CD4-positive, alpha-beta T cell treated with Interleukin-4 for 1 hour (primary cell): ENCODE measurements around the gene PLCB1.

ENCODE experiments used
- DNase-seq, 2 donors: peaks; one replicate each; pipeline ENCODE4 v3.0.0-alpha.2; 2020 to 2022

The PLCB1 gene

DNA sequence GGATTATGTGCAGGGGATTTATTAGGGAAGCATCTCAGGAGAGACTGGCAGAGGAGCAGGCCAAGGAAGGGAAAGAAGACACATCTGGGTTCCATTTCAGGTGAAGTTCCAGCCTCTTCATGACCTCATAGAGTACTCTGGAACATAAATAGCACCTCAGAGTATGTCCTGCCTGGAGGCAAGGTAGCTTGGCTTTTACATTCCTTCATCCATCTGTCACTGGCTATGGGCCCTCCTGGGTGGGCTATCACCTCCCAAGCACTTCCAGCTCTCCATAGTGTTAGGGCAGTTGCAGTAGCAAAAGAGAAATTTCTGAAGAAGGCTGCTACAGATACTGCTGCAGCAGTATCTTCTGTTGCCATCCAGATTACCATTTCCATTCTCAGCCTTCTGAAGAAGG is 116.0 kb downstream of the PLCB1 start:
- DNase-seq, result no peak

DNA sequence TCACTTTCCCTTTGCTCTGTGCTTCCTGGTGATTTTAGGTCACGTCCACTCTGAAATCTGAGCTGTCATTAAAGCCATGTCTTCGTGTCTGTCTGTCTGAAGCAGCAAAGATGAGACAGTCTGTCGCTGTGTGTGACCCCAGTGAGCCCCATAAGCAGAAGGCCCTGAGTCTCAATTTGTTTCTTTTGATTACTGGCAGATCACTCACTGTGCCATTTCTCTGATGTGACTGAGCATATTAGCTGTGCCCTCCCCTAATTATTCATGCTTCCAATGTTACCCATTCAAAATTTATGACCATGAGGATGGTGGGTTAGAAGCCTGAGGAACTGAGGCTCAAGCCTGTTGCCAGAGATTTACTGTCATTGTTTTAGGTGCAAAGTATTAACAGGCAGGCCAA is 117.6 kb downstream of the PLCB1 start:
- no peak for DNase-seq

DNA sequence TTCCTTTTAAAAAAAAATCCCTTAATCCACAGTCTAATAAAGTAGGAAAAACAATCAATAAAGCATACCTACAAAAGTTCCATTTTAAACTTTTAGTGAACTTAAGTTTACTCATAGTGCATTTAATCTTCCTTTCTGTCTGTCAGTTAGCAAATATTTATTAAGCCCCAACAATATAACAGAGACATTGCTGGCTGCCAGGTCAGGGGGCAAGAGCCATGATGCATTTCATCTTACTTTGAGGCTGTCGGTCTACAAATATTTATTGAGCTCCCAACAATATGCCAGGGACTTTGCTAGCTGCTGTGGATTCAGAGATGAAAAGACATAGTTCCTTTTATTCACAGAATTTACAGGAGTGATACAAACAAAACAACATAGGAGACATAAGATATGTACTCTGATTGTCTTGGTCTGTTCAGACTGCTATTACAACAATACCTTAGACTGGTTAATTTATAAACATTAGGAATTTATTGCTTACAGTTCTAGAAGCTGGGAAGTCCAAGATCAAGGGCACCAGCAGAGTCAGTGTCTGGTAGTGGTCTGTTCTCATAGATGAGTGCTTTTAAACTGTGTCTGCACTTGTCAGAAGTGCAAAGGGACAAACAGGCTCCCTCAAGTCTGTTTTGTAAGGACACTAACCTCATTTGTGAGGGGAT is 118.6 kb downstream of the PLCB1 start:
- no peak for DNase-seq

DNA sequence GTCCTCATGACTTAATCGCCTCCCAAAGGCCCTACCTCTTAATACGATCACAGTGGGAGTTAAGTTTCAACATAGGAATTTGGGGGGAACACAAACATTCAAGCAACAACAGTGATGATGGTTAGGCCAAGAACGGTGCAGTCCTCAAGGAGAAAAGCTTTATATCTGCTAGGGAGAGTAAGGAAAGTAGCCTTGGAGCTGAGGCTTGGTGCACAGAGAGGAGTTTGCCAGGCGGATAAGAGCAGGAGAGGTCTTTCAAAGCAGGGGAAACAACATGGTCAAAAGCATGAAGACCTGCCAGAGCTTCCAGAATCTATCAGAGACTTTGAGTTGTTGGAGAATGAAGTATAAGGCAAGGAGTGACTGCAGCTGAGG is 119.1 kb downstream of the PLCB1 start:
- DNase-seq, result no peak

DNA sequence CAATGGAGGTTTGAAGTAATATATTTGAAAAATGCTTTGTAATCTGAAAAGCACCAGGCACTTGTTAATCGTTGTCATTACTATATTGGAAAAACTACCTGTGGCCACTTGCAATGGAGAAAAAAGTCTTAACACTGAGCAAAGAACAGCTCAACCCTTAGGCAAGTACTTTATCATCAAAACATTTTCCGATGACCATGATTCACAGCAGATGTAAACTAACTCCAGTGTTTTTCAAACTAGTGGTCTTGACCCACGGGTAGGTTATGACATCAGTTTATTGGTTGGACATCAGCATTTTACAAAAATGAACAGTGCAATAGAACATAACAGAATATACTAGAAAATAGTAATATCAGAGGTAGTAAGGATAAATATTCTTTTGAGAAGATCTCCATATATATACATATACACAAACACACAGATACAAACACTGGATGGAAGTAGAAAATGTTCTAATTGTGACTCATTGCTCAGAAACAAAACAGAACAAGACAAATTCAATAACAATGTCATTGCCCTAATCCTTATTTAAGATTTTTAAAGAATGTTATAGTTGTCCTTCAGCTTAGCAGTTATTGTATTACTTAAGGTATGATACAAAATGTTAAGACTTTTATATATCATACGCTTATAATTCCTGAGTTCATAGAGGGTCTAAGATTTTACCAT is 123.0 kb downstream of the PLCB1 start:
- no peak for DNase-seq

DNA sequence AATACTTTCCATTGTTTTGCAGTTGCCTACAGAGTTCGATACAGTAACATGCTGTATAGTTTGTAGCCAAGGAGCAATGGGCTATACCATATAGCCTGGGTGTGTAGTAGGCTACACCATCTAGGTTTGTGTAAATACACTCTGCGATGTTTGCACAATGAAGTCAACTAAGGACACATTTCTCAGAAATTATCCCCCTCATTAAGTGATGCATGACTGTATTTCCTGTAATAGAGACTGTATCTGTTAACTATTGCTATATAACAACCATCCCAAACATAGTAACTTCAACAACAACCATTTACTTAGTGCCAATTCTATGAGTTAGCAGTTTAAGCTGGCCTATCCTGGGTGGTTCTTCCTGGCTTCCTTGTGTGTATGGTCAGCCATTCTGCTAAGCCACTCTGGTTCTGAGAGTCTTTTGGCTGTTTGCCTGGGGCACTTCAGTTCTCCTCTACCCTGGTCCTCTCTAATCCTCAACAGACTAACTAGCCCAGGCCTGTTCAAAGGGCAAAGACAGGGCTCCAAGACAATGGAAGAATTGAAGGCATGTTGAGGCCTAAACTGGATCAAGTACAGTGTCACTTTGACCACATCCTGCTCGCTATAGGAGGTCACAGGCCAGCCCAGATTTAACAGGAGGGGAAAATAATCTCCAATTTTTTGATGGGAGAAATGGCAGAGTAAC is 124.0 kb downstream of the PLCB1 start:
- DNase-seq, result no peak

DNA sequence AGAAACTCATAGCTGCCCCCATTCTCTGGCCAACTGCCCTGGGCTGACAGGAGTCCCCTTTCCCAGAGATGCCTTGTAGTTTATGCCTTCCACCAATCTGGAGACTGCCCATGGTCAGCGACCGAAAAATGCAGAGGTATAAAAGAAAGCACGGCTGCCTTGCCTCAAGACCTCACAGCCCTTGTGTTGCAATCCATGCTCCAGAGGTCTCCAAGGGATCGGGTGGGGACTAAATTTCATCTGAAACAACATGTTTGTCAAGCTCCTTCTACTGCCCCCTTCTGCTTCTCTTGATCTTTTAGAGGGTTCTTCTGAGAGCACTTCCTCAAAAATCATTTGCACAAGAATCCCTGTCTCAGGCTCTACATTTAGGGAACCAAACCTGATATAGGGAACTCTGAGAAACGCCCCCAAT is 128.8 kb downstream of the PLCB1 start:
- DNase-seq, result no peak

DNA sequence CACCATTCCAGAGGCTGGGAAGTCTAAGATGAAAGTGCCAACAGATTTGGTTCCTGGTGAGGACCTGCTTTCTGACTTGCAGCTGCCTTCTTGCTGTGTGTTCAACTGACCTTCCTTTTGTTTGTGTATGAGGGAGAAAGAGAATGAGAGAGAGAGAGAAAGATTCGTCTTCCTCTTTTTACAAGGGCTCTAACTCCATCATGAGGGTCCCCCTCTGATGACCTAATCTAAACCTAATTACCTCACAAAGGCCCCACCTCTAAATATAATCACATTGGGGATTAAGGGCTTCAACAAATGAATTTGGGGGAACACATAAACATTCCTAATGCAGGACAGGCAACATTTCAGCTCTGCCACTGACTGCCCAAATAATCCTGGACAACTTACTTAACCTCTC is 130.7 kb downstream of the PLCB1 start:
- DNase-seq, result no peak

DNA sequence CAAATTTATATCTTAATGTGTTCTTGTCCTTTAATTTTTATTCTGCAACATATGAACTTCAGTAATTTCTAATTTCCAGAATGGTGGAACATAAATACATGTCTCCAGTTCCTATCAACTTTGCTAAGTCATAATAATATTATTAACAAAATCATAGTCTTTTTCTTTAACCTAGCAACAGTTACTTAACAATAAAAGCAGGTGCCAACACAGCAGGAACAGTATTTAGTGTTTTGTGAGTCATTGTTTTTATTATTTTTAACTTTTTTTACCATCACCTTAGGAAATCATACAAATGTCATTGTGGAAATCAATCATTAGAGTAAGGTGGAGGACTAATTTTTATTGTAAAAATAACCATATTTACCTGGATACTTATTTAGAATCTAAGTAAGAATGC is 133.5 kb downstream of the PLCB1 start:
- DNase-seq, result no peak

DNA sequence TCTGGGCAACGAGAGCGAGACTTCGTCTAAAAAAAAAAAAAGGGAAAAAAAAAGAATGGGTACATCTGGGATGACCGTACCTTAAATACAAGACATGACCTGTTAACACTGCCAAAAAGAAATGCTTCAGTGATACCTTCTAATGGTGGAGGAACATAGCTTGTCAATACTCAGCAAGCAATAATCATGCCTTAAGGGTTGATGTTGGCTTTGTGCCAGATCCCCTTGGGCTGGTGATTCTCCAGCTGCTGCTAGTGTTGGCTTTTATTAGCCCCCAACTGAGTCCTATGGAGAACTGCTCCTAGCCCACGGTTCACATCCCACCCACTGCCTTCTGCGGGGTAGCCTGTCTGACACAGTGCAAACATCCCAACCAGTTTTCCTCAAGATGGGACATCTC is 134.9 kb downstream of the PLCB1 start:
- DNase-seq, result no peak

DNA sequence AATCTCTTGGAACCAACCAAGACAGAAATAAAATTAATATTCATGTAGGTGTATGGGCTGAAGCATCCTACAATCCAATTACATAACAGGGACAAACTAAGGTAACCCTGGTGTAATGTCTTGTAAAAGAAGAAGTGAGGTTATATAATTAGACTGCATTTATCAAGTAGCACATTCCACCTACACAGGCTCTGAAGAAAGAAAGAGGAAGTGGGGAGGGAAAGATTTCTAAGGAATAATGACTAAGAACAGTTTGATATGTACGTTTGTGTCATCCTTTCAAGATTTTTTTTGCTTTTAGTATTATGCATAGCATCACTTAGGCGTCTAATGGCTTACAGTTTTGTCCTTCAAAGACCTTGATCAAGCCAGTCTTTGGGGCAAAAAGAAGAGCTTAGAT is 139.7 kb downstream of the PLCB1 start:
- peak in 1 of 2 donors; percentile 3 for DNase-seq

DNA sequence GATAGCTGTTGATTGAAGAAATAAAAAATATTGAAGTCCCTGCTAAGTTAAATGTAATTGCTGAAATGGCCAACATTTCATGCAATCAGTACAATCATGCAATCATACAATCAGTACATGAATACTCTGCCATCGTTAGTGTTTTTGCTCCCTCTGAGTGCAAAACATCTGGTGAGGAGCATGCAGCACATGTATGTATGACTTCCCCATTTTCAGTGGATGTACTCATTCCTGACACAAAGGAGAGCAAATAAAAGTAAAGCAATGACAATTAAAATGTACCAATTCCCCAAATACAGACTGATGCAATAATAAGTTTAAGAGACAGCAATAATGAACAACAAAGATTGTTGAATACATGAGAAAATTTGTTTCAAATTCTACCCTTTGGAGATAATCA is 140.7 kb downstream of the PLCB1 start:
- no peak for DNase-seq

DNA sequence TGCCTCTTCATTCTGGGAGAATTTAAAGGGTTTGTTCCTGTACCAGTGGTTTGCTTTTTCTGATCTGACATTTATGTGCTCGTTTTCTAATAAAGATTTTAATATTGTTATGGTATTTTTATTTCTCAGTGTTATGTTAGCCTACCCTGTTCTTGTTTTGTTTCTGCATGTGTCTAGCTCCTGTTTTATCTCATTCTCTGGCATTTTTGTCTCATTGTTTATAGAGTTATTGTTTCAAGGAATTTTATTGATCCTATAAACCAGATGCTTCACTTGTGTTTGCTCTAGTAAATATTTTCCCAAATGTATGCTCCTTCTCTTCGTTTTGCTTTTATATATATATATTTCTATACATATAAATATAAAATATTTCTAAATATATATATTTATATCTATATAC is 152.8 kb downstream of the PLCB1 start:
- no peak for DNase-seq

DNA sequence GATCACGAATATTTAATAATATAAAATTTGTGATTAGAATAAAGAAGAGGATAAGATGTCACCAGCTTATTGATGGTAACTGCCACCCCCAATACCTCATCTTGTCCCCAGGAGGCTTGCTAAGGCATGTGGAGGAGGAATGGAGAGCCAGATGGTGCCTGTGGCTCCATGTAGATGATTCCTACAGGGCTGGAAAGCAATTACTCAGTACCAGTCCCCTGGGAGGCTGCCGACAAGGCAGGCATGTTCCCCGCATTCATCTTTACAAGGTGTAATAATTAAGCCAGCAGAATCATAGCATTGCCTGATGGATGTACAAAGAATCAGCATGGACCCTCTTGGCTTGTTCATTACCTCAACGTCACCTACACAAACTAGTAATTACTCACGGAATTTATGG is 155.3 kb downstream of the PLCB1 start:
- no peak for DNase-seq

DNA sequence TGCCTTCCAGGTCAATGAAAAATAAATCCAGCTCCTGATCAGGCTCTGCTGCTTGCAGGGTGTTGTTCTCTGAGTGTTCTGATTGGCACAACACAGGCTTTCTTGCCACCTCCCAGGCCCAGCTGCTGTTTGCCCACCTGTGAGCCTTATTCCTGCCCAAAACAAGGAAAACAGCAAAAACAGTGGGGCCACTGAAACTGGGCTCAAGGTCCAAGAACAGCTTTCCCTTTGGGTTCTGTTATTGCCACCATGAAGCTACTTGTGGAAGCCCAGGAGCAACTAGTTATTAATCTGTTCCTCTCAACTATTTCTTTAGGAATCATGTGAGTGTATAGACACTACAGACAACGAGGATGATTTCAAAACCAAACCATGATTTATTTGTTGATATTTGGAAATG is 159.1 kb downstream of the PLCB1 start:
- DNase-seq, result no peak

DNA sequence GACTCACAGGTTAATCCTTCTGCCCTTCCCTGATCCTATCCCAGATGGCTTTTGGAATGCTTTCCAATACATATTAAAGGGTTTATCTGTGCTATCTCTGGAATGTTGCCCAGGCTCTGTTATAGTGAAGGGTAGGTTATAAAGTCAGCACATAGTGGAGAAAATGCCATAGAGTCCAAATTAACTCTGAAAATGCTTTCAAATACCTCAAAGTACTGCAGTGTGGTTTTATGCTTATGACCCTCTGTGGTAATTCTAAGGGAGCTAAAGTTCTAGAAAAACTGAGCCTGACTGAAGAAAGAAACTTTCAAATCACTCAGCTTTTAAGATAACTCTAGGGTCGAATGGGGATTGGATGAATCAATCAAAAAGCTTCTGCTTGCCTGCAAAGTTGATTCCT is 159.8 kb downstream of the PLCB1 start:
- no peak for DNase-seq

DNA sequence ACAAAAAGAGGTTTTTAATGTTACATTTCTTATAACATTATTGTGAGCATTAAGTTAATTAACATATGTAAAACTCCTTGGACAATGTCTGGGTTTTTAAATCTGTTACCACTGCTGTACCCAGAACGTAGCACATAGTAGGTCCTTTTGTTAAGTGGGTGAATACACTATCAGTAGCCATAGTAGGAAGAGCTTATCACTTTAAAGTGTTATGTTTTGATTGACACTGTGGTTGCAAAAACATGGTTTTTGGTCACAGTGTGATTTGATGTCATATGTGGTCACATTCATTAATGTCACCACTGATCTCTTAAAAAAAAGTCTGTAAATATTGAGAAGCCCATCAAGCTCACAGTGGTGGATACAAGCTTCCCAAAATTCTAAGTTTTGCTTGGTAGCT is 160.7 kb downstream of the PLCB1 start:
- no peak for DNase-seq

DNA sequence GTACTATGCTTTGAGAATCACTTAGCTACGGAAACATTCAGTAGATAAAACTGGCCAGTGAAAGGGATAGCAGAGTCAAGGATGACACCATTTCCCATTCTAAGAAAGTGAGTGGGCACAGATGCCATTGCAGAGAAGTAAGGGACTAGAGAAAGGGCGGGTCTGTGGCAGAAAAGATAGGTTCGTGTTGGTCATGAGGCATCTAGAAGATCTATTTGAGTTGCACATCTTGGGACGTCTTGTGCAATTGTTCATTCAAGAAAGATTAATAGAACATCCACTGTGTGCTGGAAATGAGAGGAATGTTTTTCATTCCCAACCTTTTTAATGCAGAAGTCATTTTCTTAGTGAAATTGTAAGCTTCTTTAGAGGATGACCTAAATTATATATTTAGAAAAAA is 161.7 kb downstream of the PLCB1 start:
- DNase-seq, result no peak

DNA sequence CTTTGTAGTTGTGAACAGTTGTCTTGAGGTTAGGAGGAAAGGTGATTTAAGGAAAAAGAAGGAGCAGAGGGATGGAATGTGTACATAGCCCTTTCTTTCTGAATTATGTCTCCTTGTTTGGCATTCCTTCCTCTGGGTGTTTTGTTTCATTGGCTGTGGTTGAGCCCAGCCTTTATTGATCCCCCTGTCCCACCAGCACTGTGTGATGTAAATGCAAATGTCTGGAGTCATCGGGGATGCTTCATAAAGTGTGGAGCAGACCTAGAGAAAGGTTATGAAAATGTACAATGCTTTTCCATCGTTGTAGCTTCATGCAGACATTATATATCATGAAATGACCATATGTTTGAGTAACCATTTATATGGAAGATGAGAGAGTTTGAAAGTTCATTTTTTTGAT is 164.5 kb downstream of the PLCB1 start:
- no peak for DNase-seq

DNA sequence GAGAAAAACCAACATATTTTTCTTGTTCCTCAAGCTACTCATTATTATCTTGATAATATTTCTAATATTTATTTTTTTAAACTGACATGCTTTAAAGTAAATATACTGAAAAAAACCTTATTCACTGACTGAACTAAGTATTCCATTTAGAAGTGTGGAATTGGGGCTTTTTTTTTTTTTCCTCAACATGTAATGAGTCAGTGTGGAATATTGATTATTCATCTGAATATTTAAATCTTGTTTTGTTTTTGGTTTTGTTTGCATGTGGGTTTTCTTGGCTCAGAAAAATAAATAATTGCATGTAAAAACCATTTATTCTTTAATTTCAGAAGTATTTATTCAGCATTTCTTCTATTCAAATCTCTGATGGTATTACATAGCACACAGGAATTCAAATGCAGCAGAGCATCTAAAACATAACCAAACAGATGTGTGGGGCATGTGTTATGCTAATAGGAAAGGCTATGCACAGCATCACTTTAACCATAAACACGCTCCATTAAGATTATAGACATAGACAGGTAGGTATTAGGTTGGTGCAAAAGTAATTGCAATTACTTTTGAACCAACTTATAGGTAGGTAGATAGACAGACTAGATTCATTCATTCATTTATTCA is 166.5 kb downstream of the PLCB1 start:
- DNase-seq, result no peak

DNA sequence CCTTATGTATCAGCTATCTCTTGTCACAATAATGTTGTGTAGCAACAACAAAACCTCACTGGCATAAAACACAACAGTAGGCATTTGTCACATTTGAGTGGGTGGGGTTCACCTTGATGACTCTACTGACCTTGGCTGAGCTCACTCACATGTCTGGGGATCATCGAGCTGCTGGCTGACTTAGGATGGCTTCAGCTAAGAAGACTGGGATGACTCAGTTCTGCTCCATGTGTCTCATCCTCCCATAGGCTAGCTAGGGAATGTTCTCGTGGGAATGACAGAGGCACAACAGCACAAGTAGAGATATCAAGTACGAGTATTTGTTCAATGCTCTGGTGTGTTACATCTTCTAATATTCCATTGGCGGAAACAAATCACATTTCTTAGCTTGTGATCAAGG is 167.9 kb downstream of the PLCB1 start:
- no peak for DNase-seq

DNA sequence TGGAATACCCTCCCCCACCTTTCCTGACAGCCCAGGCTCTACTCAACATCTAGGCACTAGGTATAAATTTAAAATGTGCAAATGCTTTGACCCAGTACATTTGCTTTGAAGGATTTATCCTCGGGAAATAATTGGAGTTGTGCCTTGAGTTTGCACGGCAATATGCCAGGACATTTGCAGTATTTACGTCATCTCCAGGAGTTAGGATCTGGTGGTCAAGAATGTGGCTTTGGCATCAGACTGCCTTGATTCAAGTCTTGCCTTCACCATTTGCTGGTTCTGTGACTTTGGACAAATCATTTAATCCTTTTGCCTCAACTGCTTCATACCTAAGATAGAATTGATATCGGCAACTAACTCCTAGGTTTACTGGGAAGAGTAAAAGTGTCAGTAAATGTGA is 169.6 kb downstream of the PLCB1 start:
- no peak for DNase-seq

DNA sequence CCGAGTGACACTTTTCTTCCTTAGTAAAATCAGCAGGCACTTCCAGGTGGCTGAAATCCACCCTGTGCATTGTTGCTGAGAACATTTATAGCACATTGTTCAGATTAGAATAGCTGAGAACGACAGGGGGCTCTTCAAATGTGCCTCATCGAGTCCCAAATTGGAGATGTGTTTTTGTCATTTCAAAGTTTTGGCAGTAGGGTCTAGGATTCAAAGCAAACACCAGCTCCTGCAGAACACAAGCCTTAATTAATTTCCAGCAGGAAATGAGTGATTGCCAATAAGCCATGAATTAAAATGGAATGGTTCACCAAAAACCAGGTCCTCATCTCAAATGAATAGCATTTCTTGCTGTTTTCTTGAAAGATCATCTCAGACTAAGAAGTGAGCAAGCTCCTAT is 171.6 kb downstream of the PLCB1 start:
- DNase-seq, result no peak
